ENCODE results near the gene IFITM1.
A peak's percentile ranks its signal among the peaks of the same experiment; 100 is the strongest.

DNA sequence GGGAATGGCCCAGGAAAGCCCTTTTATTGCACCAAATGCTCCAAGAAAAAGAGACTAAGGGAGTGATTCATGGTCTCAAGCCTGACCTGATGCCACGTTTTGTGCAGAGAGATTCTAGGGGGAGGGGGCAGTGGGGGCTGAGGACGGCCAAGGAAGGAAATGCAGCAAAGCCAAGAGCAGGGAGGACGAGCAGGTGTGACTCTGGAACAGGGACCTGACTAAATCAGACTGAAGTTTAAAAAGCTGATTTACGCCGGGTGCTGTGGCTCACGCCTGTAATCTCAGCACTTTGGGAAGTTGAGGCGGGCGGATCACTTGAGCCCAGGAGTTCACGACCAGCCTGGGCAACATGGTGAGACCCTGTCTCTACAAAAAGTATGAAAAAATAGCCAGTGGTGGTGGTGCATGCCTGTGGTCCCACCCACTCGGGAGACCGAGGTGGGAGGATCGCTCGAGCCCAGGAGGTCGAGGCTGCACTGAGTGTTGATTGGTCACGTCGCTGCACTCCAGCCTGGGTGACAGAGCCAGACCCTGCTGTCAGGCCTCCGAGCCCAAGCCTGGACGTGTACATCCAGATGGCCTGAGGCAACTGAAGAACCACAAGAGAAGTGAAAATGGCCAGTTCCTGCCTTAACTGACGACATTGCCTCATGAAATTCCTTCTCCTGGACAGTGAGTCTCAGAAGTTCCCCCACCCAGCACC lies 17.7 kb downstream of the IFITM1 start:
- TF ChIP-seq POLR2AphosphoS5 (IDR thresholded peaks at IDR 0.05) = peak in 2 of 3 donors; percentile 6 to 12
- TF ChIP-seq, protein P1, sequence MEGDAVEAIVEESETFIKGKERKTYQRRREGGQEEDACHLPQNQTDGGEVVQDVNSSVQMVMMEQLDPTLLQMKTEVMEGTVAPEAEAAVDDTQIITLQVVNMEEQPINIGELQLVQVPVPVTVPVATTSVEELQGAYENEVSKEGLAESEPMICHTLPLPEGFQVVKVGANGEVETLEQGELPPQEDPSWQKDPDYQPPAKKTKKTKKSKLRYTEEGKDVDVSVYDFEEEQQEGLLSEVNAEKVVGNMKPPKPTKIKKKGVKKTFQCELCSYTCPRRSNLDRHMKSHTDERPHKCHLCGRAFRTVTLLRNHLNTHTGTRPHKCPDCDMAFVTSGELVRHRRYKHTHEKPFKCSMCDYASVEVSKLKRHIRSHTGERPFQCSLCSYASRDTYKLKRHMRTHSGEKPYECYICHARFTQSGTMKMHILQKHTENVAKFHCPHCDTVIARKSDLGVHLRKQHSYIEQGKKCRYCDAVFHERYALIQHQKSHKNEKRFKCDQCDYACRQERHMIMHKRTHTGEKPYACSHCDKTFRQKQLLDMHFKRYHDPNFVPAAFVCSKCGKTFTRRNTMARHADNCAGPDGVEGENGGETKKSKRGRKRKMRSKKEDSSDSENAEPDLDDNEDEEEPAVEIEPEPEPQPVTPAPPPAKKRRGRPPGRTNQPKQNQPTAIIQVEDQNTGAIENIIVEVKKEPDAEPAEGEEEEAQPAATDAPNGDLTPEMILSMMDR (IDR thresholded peaks at IDR 0.05 in 8 of 11, conservative IDR thresholded peaks at IDR 0.05 in 3 of 11) = no peak
